Measurements from ENCODE around the gene TMEM191C.

GRCh38 chr22:21447694-21448402 lies 19.3 kb upstream of the TMEM191C start:
- TF ChIP-seq CTCF (IDR thresholded peaks at IDR 0.05) = no peak
- TF ChIP-seq POLR2A (IDR thresholded peaks at IDR 0.05) = no peak

Data from Peyer's patch (tissue), 4 donors.